Measurements from ENCODE around the gene FAM110A. TPM values are rescaled to one million over a fixed set of nuclear protein-coding genes. Genes with fewer than 3 reads are reported as not detected.

The FAM110A gene
- total RNA-seq, 1 donor from 2014 or later: 152 TPM

DNA sequence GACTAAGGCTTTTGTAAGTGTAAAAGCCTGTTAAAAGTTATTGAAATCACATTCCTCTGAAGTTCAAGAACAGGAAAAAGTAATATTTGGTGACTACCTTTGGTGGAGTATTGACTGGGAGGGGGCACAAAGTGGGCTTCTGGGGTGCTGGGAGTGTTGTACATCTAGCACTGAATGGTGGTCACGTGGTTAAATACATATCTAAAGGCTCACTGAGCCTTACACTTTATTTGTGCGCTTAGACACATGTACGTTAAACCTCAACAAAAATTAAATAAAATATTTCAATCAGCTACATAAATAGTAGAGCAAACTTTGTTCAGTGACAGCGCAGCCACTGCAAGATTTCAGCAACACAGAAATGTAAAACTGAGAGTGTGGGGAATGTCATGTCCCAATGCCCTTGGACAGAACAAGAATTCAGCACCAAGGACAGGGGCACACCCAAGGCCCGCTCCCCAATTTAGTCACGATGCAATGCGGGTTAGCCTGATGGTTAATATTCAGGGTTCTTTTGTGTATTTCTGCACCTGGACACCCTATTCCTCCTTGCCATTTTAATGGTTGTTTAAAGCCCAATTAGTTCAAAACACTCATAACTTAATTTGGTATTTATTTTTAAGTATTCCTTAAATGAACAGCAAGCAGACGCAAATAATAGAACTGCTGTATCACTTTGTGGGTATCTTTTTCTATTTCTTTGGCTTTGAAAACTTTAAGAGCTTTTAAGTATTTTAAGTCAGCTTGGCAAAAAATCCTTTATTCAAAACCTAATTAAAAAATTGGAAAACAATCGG lies 45.2 kb downstream of the FAM110A start:
- no peak overlapping the region for H3K27ac Mint-ChIP-seq (ENCODE audit: unreplicated experiment)
- peaks cover 6% of the 10 kb centered on the region for H3K27me3 Mint-ChIP-seq (ENCODE audit: unreplicated experiment)
- TF ChIP-seq, protein P1, sequence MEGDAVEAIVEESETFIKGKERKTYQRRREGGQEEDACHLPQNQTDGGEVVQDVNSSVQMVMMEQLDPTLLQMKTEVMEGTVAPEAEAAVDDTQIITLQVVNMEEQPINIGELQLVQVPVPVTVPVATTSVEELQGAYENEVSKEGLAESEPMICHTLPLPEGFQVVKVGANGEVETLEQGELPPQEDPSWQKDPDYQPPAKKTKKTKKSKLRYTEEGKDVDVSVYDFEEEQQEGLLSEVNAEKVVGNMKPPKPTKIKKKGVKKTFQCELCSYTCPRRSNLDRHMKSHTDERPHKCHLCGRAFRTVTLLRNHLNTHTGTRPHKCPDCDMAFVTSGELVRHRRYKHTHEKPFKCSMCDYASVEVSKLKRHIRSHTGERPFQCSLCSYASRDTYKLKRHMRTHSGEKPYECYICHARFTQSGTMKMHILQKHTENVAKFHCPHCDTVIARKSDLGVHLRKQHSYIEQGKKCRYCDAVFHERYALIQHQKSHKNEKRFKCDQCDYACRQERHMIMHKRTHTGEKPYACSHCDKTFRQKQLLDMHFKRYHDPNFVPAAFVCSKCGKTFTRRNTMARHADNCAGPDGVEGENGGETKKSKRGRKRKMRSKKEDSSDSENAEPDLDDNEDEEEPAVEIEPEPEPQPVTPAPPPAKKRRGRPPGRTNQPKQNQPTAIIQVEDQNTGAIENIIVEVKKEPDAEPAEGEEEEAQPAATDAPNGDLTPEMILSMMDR (IDR thresholded peaks at IDR 0.05; ENCODE audit: partially characterized antibody, unreplicated experiment): no peak
- H3K4me3 Mint-ChIP-seq (ENCODE audit: unreplicated experiment): no peak overlapping the region
- peaks cover 8% of the 10 kb centered on the region for H3K4me1 Mint-ChIP-seq (ENCODE audit: low read depth, unreplicated experiment)
- peaks cover 3% of the 10 kb centered on the region for H3K9me3 Mint-ChIP-seq (ENCODE audit: unreplicated experiment)
- DNase-seq: no peak
- H3K36me3 Mint-ChIP-seq (ENCODE audit: unreplicated experiment): no peaks in the 10 kb centered on the region

- Mint-ChIP-seq H3K4me3 (ENCODE audit: unreplicated experiment) (no peak overlapping the region), H3K36me3 (ENCODE audit: unreplicated experiment) (no peaks in the 10 kb centered on the region), H3K4me1 (ENCODE audit: low read depth, unreplicated experiment) (peaks cover 8% of the 10 kb centered on the region), H3K27ac (ENCODE audit: unreplicated experiment) (no peak overlapping the region), H3K9me3 (ENCODE audit: unreplicated experiment) (peaks cover 3% of the 10 kb centered on the region), H3K27me3 (ENCODE audit: unreplicated experiment) (peaks cover 6% of the 10 kb centered on the region)
- TF ChIP-seq, protein P1 (IDR thresholded peaks at IDR 0.05; ENCODE audit: partially characterized antibody, unreplicated experiment): no peak
- DNase-seq: no peak
Measured at GRCh38 chr20:879626-880025, 46.1 kb downstream of the FAM110A start.

- Mint-ChIP-seq H3K36me3 (ENCODE audit: unreplicated experiment) (no peaks in the 10 kb centered on the region), H3K27ac (ENCODE audit: unreplicated experiment) (peak overlapping the region; percentile 33), H3K27me3 (ENCODE audit: unreplicated experiment) (peaks cover 9% of the 10 kb centered on the region), H3K4me3 (ENCODE audit: unreplicated experiment) (no peak overlapping the region), H3K4me1 (ENCODE audit: low read depth, unreplicated experiment) (peaks cover 6% of the 10 kb centered on the region), H3K9me3 (ENCODE audit: unreplicated experiment) (peaks cover 7% of the 10 kb centered on the region)
- no peak for DNase-seq
- TF ChIP-seq, protein P1 (IDR thresholded peaks at IDR 0.05; ENCODE audit: partially characterized antibody, unreplicated experiment): no peak
Measured at GRCh38 chr20:881051-881782, 47.7 kb downstream of the FAM110A start.

DNA sequence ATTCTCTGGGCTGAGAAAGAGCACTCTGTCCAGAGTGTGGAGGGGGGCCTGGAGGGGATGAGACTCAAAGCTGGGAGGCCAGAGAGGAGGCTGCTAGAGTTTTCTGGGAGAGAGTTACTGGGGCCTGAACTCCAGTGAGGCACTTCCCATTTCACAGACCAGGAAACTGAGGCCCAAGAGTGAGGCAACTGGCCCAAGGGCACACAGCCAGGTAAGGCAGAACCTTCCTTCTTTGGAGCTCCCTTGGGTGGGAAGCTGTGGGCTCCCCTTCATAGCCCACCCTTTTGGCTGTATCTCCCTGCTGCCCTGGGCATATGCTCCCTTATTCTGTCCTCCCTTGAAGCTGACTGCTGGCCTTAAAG lies 48.2 kb downstream of the FAM110A start:
- TF ChIP-seq, protein P1 (IDR thresholded peaks at IDR 0.05; ENCODE audit: partially characterized antibody, unreplicated experiment): no peak
- Mint-ChIP-seq H3K4me1 (ENCODE audit: low read depth, unreplicated experiment) (peaks cover 6% of the 10 kb centered on the region), H3K4me3 (ENCODE audit: unreplicated experiment) (no peak overlapping the region), H3K36me3 (ENCODE audit: unreplicated experiment) (no peaks in the 10 kb centered on the region), H3K9me3 (ENCODE audit: unreplicated experiment) (peaks cover 7% of the 10 kb centered on the region), H3K27me3 (ENCODE audit: unreplicated experiment) (peaks cover 9% of the 10 kb centered on the region), H3K27ac (ENCODE audit: unreplicated experiment) (no peak overlapping the region)
- no peak for DNase-seq

Data from glutamatergic neuron (in vitro differentiated cells).